Tibial nerve (tissue), 3 donors: ENCODE measurements around the gene SLC13A4.

Experiments used
- CTCF ChIP-seq, 5 experiments: fragments of 200-600 bp in 3 of 5; fragments of 450-650 bp in 2 of 5; sonication (generic) in 3 of 5; IDR thresholded peaks; one replicate each; pipeline ENCODE4 v1.5.1; 2016 to 2019; ENCODE audit warnings: antibody characterized with exemption in 5 of 5, mild to moderate bottlenecking in 3 of 5, moderate library complexity in 2 of 5
- POLR2A ChIP-seq, 2 donors: fragments of 450-650 bp; IDR thresholded peaks; one replicate each; pipeline ENCODE4 v1.6.1; 2017; ENCODE audit warnings: antibody characterized with exemption in 2 of 2, mild to moderate bottlenecking in 2 of 2, moderate library complexity in 2 of 2

- TF ChIP-seq CTCF (IDR thresholded peaks at IDR 0.05) = no peak
- no peak for TF ChIP-seq POLR2A (IDR thresholded peaks at IDR 0.05)
Measured at GRCh38 chr7:135721198-135721820, 6.7 kb downstream of the SLC13A4 start.
